NCI-H345 (cell line): ENCODE data around the gene EFHC2.
A peak's percentile ranks its signal among the peaks of the same experiment; 100 is the strongest.
"Not testable (repeated sequence)": the region's sequence is repeated elsewhere in the genome, so short reads cannot be mapped to it uniquely, and the experiment has no call there.

Experiments used
- DNase-seq: peaks from one replicate; lab custom pipeline; 2025; lab: John Stamatoyannopoulos, UW

EFHC2 gene

GRCh38 chrX:44291468-44292092, 51.9 kb downstream of the EFHC2 start:
- DNase-seq, result no peak

- no peak for DNase-seq
Observed at GRCh38 chrX:44290718-44291117, 52.8 kb downstream of the EFHC2 start.

- DNase-seq, result no peak
Observed at GRCh38 chrX:44282753-44283152, 60.7 kb downstream of the EFHC2 start.

GRCh38 chrX:44280116-44280515, 63.4 kb downstream of the EFHC2 start:
- DNase-seq, result no peak

- no peak for DNase-seq
Observed at GRCh38 chrX:44274096-44274495, 69.4 kb downstream of the EFHC2 start.

- DNase-seq, result no peak
Observed at GRCh38 chrX:44267861-44268260, 75.6 kb downstream of the EFHC2 start.

GRCh38 chrX:44267116-44267515, 76.4 kb downstream of the EFHC2 start:
- DNase-seq, result no peak

- no peak for DNase-seq
Observed at GRCh38 chrX:44265559-44265958, 77.9 kb downstream of the EFHC2 start.

- no peak for DNase-seq
Observed at GRCh38 chrX:44264936-44265335, 78.5 kb downstream of the EFHC2 start.

- DNase-seq, result no peak
Observed at GRCh38 chrX:44261286-44261685, 82.2 kb downstream of the EFHC2 start.

GRCh38 chrX:44260609-44261008, 82.9 kb downstream of the EFHC2 start:
- DNase-seq, result no peak

- not testable (repeated sequence) for DNase-seq
Observed at GRCh38 chrX:44255742-44256141, 87.7 kb downstream of the EFHC2 start.

GRCh38 chrX:44253575-44253942, 89.9 kb downstream of the EFHC2 start:
- DNase-seq, result no peak

GRCh38 chrX:44252688-44253574, 90.5 kb downstream of the EFHC2 start:
- DNase-seq, result not testable (repeated sequence)

GRCh38 chrX:44247468-44247867, 96.0 kb downstream of the EFHC2 start:
- no peak for DNase-seq

GRCh38 chrX:44246826-44247225, 96.6 kb downstream of the EFHC2 start:
- no peak for DNase-seq

GRCh38 chrX:44245733-44246132, 97.7 kb downstream of the EFHC2 start:
- DNase-seq, result no peak

GRCh38 chrX:44244008-44244407, 99.5 kb downstream of the EFHC2 start:
- peak; percentile 4 for DNase-seq

GRCh38 chrX:44241546-44241945, 101.9 kb downstream of the EFHC2 start:
- DNase-seq, result no peak

- DNase-seq, result no peak
Observed at GRCh38 chrX:44240036-44240435, 103.4 kb downstream of the EFHC2 start.

GRCh38 chrX:44239036-44239435, 104.4 kb downstream of the EFHC2 start:
- DNase-seq, result no peak

GRCh38 chrX:44235534-44235933, 107.9 kb downstream of the EFHC2 start:
- DNase-seq, result no peak

GRCh38 chrX:44234541-44234940, 108.9 kb downstream of the EFHC2 start:
- DNase-seq, result no peak

- no peak for DNase-seq
Observed at GRCh38 chrX:44234116-44234515, 109.4 kb downstream of the EFHC2 start.
